Measurements from ENCODE around the gene CHRNA1.

CHRNA1 gene

GRCh38 chr2:174764280-174765255 lies at the start of gene CHRNA1:
Gene CHRNA1, minus strand, starts transcription at chr2:174764472. Its CDS starts 78 bp downstream, at chr2:174764394.
- DNase-seq (ENCODE audit: low read depth), result no peak

- DNase-seq (ENCODE audit: low read depth), result no peak
These were observed 47.8 kb upstream of the CHRNA1 start for GRCh38 chr2:174812037-174812436.

- no peak for DNase-seq (ENCODE audit: low read depth)
These were observed 43.7 kb upstream of the CHRNA1 start for GRCh38 chr2:174807931-174808330.

GRCh38 chr2:174805803-174806202 lies 41.5 kb upstream of the CHRNA1 start:
- no peak for DNase-seq (ENCODE audit: low read depth)

GRCh38 chr2:174802459-174802858 lies 38.2 kb upstream of the CHRNA1 start:
- no peak for DNase-seq (ENCODE audit: low read depth)

GRCh38 chr2:174800436-174801205 lies 36.3 kb upstream of the CHRNA1 start:
- DNase-seq (ENCODE audit: low read depth), result no peak

- DNase-seq (ENCODE audit: low read depth), result no peak
These were observed 34.5 kb upstream of the CHRNA1 start for GRCh38 chr2:174798801-174799200.

- DNase-seq (ENCODE audit: low read depth), result no peak
These were observed 33.6 kb upstream of the CHRNA1 start for GRCh38 chr2:174797781-174798276.

- no peak for DNase-seq (ENCODE audit: low read depth)
These were observed 32.1 kb upstream of the CHRNA1 start for GRCh38 chr2:174796319-174796771.

GRCh38 chr2:174794851-174795374 lies 30.6 kb upstream of the CHRNA1 start:
- no peak for DNase-seq (ENCODE audit: low read depth)

GRCh38 chr2:174792309-174793025 lies 28.2 kb upstream of the CHRNA1 start:
- DNase-seq (ENCODE audit: low read depth), result no peak

- no peak for DNase-seq (ENCODE audit: low read depth)
These were observed 27.5 kb upstream of the CHRNA1 start for GRCh38 chr2:174791746-174792280.

GRCh38 chr2:174791020-174791419 lies 26.7 kb upstream of the CHRNA1 start:
- DNase-seq (ENCODE audit: low read depth), result no peak

- no peak for DNase-seq (ENCODE audit: low read depth)
These were observed 24.7 kb upstream of the CHRNA1 start for GRCh38 chr2:174789001-174789400.

GRCh38 chr2:174788291-174788929 lies 24.1 kb upstream of the CHRNA1 start:
- no peak for DNase-seq (ENCODE audit: low read depth)

- no peak for DNase-seq (ENCODE audit: low read depth)
These were observed 23.4 kb upstream of the CHRNA1 start for GRCh38 chr2:174787487-174788205.

- DNase-seq (ENCODE audit: low read depth), result no peak
These were observed 21.9 kb upstream of the CHRNA1 start for GRCh38 chr2:174786066-174786725.

GRCh38 chr2:174785481-174785880 lies 21.2 kb upstream of the CHRNA1 start:
- DNase-seq (ENCODE audit: low read depth), result no peak

GRCh38 chr2:174784909-174785308 lies 20.6 kb upstream of the CHRNA1 start:
- no peak for DNase-seq (ENCODE audit: low read depth)

GRCh38 chr2:174784316-174784715 lies 20.0 kb upstream of the CHRNA1 start:
- no peak for DNase-seq (ENCODE audit: low read depth)
